ENCODE results near the gene ADISSP.

Gene ADISSP

GRCh38 chr20:3711484-3711941 is 56.0 kb downstream of the ADISSP start:
- no peak for DNase-seq

DNA sequence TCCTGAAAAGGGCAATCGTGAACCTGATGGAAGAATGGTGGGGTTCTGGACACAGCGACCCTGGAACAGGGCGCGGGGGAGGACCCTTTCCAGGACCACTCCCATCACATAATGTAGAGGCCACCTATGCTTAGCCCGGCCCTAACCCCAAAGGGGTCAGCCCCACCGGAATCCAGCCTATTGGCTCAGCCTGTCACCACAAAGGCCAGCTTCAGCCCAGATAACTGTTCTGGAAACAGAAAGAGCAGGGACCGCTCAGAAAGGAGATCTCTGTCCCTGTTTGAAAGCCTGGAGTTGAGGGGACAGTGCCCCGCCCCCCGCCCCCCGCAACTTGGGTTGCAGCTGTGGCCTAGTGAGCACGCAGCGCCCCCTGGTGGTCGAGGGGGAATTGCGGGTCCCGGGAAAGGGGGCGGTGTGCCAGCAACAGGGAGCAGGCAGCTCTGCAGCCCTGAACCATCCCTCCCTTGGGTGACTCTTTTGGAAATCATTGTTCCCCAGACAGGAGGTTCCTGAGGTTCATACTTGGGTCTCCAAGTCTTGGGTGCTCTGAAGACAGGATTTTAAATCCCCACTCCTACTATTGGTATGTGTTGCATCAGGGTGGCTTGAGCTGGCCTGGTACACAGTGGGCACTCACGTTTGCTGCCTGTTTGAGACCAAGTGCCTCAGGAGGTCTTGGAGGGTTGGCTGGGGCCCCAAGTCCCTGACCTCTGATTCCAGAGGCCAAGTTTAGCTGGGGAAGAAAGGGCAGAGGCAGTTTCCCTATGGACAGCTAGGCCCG is 56.7 kb downstream of the ADISSP start:
- peak; percentile 20 for DNase-seq

GRCh38 chr20:3710011-3710466 is 57.5 kb downstream of the ADISSP start:
- no peak for DNase-seq

GRCh38 chr20:3707508-3707899 is 60.0 kb downstream of the ADISSP start:
- no peak for DNase-seq

DNA sequence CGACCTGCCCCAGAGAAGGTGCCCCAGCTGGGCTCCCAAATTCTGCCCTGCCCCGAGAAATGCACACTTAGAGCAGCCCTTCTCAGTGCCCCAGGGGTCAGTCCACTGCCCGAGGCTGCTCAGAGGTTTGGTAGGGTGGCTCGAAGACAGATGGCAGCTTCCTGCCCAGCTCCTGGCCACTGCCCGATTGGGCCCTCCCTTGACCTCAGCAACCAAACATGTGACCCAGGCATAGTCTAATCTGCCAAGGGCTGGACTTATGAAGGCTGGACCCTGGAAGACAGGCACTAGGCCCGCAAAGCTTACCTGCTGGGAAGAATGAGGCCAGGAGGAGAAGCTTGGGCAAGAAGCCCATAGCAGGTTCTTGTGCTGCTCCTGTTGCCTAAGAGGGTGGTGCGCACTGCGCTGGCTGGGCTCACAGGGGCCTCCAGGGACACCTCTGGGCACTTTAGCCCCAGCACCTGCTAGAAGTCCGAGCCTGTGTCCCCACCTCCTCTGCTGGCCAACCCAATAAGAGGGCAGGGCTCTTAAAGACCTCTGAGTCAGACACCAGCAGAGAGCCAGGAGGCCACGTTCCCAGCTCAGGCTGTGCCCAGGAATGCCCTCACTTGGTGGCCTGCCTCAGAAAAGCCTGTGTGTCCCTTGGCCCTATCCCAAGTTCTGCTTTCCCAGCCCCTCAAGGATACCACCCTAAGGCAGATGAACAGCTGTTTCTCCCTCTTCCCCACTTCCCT is 60.6 kb downstream of the ADISSP start:
- no peak for DNase-seq

GRCh38 chr20:3705970-3706739 is 61.4 kb downstream of the ADISSP start:
- DNase-seq: no peak

GRCh38 chr20:3705491-3705969 is 62.0 kb downstream of the ADISSP start:
- no peak for DNase-seq

- DNase-seq: no peak
These were observed 63.5 kb downstream of the ADISSP start for GRCh38 chr20:3704087-3704486.

Data from NCI-H748 treated with DMSO at 0.1 percent for 48 hours (cell line).